ENCODE data around the gene FRY.

DNA sequence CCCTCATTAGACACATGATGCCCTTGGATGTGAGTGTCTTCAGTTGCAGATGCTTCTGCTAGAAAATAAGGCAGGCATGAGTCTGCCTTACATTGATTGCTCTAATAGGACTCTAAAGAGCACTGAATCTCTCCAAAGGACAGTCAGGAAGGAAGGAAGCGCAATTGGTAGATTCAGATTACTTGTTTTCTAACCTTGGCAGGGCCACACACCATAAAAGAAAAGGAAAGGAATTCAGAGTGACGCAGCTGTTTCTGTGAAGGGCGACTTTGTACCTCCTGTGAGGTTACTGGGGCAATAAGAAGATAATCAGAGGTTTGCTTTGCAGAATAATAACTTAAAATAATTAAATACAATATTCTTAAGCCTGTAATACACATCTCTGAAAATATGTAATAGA is 48.0 kb downstream of the FRY start:
- TF ChIP-seq, protein P1, sequence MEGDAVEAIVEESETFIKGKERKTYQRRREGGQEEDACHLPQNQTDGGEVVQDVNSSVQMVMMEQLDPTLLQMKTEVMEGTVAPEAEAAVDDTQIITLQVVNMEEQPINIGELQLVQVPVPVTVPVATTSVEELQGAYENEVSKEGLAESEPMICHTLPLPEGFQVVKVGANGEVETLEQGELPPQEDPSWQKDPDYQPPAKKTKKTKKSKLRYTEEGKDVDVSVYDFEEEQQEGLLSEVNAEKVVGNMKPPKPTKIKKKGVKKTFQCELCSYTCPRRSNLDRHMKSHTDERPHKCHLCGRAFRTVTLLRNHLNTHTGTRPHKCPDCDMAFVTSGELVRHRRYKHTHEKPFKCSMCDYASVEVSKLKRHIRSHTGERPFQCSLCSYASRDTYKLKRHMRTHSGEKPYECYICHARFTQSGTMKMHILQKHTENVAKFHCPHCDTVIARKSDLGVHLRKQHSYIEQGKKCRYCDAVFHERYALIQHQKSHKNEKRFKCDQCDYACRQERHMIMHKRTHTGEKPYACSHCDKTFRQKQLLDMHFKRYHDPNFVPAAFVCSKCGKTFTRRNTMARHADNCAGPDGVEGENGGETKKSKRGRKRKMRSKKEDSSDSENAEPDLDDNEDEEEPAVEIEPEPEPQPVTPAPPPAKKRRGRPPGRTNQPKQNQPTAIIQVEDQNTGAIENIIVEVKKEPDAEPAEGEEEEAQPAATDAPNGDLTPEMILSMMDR (conservative IDR thresholded peaks at IDR 0.05; ENCODE audit: low read length) = no peak
- TF ChIP-seq EZH2phosphoT487 (IDR thresholded peaks at IDR 0.05; ENCODE audit: borderline replicate concordance) = no peak
